Measurements from ENCODE around the gene LPAR1. TPM values are rescaled to one million over a fixed set of nuclear protein-coding genes. Genes with fewer than 3 reads are reported as not detected.
A peak's percentile ranks its signal among the peaks of the same experiment; 100 is the strongest.

The LPAR1 gene
- total and polyA plus RNA-seq, 11 donors: 3.7 to 19.3 (median 6.9) TPM

GRCh38 chr9:110856772-110857171 lies 181.5 kb downstream of the LPAR1 start:
- H3K27me3 ChIP-seq: no peaks in the 10 kb centered on the region
- WGBS, 4 donors: 66 to 70% (median 67%) methylated on average over 3 of the region's 3 CpGs
- H3K4me1 ChIP-seq: no peaks in the 10 kb centered on the region
- peaks cover 0 to 54% (median 19%) of the 10 kb centered on the region in 12 donors for H3K9me3 ChIP-seq
- no peaks in the 10 kb centered on the region for H3K36me3 ChIP-seq
- intact Hi-C loops (cut with DNase I): no loop called here
- TF ChIP-seq CTCF (IDR thresholded peaks at IDR 0.05): no peak
- no peak for TF ChIP-seq POLR2A (IDR thresholded peaks at IDR 0.05)
- DNase-seq (no peak), ATAC-seq (no peak)
- no peak overlapping the region for H3K27ac ChIP-seq
- H3K4me3 ChIP-seq: no peak overlapping the region

GRCh38 chr9:110850401-110851135 lies 187.7 kb downstream of the LPAR1 start:
- 69 to 75% (median 72%) methylated on average over 6 of the region's 6 CpGs for WGBS, 4 donors
- H3K4me3 ChIP-seq: no peak overlapping the region
- intact Hi-C loops (cut with DNase I): no loop called here
- peaks cover 0 to 8% (median 0%) of the 10 kb centered on the region in 12 donors for H3K4me1 ChIP-seq
- no peak overlapping the region for H3K27ac ChIP-seq
- no peaks in the 10 kb centered on the region for H3K27me3 ChIP-seq
- ATAC-seq: no peak
- H3K9me3 ChIP-seq: peaks cover 0 to 23% (median 7%) of the 10 kb centered on the region in 12 donors
- TF ChIP-seq CTCF (IDR thresholded peaks at IDR 0.05) (no peak), POLR2A (IDR thresholded peaks at IDR 0.05) (no peak)
- DNase-seq: no peak
- H3K36me3 ChIP-seq: no peaks in the 10 kb centered on the region

GRCh38 chr9:110847671-110848070 lies 190.6 kb downstream of the LPAR1 start:
- no peak for DNase-seq
- intact Hi-C loops (cut with DNase I): no loop called here
- no peak for TF ChIP-seq CTCF (IDR thresholded peaks at IDR 0.05)
- TF ChIP-seq POLR2A (IDR thresholded peaks at IDR 0.05): no peak
- Histone ChIP-seq H3K36me3 (no peaks in the 10 kb centered on the region), H3K4me3 (no peak overlapping the region), H3K27me3 (no peaks in the 10 kb centered on the region), H3K9me3 (peaks cover 0 to 7% (median 0%) of the 10 kb centered on the region in 12 donors), H3K4me1 (peaks cover 0 to 8% (median 0%) of the 10 kb centered on the region in 12 donors), H3K27ac (peak overlapping the region in 4 of 12 donors; percentile 1 to 17 (median 4))
- 37 to 56% (median 41%) methylated on average over 3 of the region's 3 CpGs for WGBS, 4 donors
- ATAC-seq: no peak

- H3K9me3 ChIP-seq: peaks cover 0 to 5% (median 0%) of the 10 kb centered on the region in 12 donors
- no peak for TF ChIP-seq CTCF (IDR thresholded peaks at IDR 0.05)
- TF ChIP-seq POLR2A (IDR thresholded peaks at IDR 0.05): no peak
- intact Hi-C loops (cut with DNase I): no loop called here
Observed at GRCh38 chr9:110846215-110846614, 192.1 kb downstream of the LPAR1 start.

More at GRCh38 chr9:110846215-110846614, 192.1 kb downstream of the LPAR1 start:
- Histone ChIP-seq H3K4me3 (no peak overlapping the region), H3K27ac (no peak overlapping the region), H3K27me3 (no peaks in the 10 kb centered on the region), H3K36me3 (no peaks in the 10 kb centered on the region), H3K4me1 (peaks cover 0 to 8% (median 0%) of the 10 kb centered on the region in 12 donors)
- no peak for DNase-seq
- ATAC-seq: no peak
- WGBS, 4 donors: 83 to 91% (median 88%) methylated on average over 2 of the region's 2 CpGs

Measured in heart left ventricle (tissue), 16 donors.